AG08395 (cell line): ENCODE data around the gene HEPHL1.

Source experiments
- DNase-seq: peaks from one replicate; pipeline ENCODE4 v3.0.0; 2012; ENCODE audit warnings: mixed read lengths, low spot score

Gene HEPHL1

DNA sequence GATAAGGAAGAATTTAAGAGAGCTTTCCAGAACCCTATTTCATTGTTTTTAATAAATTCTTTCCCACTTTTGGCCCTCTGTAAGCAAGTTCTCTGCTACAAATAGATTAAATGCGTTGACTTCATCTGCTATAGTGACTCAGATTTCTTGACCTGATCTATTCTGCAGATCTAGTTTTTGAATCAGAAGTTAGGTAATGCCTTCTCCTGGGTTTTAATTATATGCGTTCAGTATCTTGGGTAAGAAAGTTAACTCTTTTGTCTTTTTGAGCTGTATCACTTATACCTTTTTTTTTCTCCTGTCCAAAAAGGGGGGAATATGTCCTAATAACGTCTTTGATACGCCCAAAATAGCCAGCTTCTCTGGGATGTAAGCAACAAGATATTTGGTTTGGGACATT lies 2.4 kb upstream of the HEPHL1 start:
- DNase-seq, result no peak

- no peak for DNase-seq
Observed at GRCh38 chr11:94023856-94024255, 2.7 kb downstream of the HEPHL1 start.

- no peak for DNase-seq
Observed at GRCh38 chr11:94024547-94024946, 3.4 kb downstream of the HEPHL1 start.

DNA sequence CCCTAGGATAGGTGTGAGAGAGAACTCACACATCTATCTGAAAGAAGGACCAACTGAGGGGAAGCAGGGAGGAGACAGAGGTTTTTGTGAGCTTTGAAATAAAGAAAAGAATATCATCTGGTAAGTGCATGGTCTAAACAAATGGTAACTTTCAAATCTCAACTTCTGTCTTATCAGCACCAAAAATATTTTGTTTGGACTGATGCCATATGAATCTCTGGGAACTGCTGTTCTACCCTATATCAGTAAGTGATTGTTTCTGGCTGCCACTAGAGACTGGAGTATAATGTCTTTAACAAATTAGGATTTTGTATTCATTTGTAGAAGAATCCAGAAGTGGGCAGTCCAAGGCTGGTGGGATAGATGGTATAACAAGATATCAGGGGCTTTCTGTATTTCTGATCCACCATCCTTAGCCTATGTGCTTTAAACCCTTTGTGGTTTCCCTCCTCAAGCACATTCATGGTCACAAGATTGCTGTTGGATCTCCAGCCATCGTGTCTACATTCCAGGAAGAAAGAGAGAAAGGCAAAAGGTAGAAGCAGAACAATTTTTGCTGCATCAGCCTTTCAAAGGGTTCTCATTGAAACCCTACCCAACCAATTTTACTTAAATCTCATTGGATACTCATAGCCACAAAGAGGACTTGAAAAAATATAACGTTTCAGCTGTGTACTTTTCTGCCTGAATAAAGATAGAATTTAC lies 4.7 kb downstream of the HEPHL1 start:
- no peak for DNase-seq

- DNase-seq, result no peak
Observed at GRCh38 chr11:94027210-94027609, 6.1 kb downstream of the HEPHL1 start.

- DNase-seq, result peak; percentile 22
Observed at GRCh38 chr11:94028436-94028835, 7.3 kb downstream of the HEPHL1 start.

GRCh38 chr11:94030059-94030458 lies 8.9 kb downstream of the HEPHL1 start:
- no peak for DNase-seq

- DNase-seq, result no peak
Observed at GRCh38 chr11:94031625-94032024, 10.5 kb downstream of the HEPHL1 start.

DNA sequence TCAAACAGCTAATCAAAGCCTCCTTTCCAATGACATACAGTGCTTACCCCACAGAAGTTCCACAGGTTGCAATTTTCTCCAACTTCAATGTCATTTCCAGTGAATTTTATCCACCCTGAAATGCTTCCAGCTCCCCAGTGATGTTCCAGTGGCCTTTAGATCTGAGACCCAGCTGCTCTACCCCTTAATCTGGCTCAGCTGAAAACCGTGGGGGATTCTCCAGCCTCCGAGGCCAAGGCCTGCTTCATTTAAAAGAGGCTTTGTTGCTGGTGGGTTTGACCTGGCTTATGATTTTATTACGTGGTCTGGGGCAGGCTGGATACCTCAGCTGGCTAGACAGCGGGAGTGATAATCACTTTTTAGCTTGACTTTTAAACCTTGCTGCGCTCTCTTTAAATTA lies 10.9 kb downstream of the HEPHL1 start:
- DNase-seq, result no peak

DNA sequence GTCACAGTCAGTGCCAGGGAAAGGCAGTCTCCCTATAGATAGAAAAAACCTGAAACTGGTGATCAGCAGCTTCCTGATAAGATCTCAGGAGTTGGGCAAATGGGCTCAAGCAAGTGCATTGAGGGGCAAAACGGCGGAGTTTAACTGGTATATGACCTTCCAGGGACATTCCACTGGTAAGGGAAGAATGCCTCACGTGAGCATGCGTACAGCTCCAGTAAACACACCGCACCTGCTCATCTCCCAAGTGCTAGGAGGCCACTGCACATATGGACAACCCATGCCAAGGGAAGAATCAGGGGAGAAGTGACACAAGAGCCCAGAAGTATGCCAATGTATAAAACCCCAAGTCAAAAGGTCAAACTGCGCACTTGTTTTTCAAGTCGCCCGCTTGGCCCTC lies 11.6 kb downstream of the HEPHL1 start:
- DNase-seq, result no peak

- no peak for DNase-seq
Observed at GRCh38 chr11:94034207-94034606, 13.1 kb downstream of the HEPHL1 start.

GRCh38 chr11:94036096-94036495 lies 14.9 kb downstream of the HEPHL1 start:
- DNase-seq, result no peak

- DNase-seq, result no peak
Observed at GRCh38 chr11:94043241-94043640, 22.1 kb downstream of the HEPHL1 start.

DNA sequence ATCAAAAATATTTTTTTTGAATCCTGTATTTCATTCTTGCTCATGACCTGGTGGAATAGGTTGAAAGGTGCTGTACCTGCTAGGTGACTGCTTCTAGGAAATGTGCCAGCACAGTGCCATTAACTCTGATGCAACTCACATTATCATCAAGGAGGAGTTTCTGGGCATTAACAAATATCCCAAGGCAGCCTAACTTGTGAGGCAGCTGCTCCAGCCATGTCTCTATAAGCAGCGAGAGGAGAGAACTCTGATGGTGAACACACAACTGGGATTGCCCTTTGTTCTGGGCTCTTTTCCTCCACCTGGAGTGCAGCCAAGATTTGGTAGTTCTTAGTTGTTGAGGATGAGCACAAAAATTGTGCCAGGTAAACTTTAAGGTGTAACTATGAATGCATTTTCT lies 25.6 kb downstream of the HEPHL1 start:
- no peak for DNase-seq

DNA sequence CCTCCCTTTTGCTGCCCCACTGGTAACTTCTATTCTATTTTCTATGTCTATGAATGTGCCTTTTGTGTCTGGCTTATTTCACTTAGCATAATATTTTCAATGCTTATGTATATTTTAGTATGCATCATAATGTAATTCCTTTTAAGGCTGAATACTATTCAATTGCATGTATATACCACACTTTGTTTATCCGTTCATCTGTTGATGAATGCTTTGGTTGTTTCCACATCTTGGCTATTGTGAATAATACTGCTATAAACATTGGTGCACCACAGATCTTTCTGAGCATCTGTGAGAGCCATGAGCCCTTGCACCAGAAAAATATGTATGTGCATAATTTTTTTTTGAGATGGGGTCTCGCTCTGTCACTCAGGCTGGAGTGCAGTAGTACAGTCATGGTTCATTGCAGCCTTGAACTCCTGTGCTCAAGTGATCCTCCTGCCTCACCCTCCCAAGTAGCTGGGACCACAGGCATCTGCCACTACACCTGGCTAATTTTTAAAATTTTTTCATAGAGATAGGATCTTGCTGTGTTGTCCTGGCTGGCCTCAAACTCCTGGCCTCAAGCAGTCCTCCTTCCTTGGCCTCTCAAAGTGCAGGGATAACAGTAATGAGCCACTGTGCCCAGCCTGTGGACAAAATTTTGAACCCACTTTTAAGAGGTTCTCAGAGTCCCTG lies 27.0 kb downstream of the HEPHL1 start:
- no peak for DNase-seq

DNA sequence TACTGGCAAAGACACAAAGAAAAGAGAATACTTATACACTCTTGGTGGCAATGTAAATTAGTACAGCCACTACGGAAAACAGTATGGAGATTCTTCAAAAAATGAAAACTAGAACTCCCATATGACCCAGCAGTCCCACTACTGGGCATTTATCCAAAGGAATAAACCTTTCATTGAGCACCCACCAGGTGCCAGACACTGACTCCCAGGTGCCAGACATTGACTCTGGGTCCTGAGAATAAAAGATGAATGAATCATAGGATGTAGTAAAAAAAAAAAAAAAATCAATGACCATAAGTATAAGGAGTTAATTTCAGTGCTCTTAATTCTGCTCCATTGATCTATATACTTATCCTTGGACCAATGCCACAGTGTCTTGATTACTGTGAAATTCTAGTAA lies 28.2 kb downstream of the HEPHL1 start:
- DNase-seq, result no peak

DNA sequence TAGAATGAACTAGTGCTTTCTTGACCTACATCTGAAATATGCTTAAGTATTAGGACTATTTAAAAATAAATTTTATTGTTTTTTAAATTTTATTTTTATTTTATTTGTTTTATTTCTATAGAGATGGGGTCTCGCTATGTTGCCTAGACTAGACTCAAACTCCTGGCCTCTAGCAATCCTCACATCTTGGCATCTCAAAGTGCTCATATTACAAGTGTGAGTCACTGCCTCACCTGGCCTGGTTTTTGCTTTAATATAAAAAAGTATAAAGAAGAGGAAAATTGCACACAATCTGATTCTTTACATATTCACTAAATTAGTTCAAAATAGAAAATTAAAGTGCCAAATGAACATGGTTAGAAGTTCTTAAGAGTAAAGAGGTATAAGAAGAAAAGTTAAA lies 37.5 kb downstream of the HEPHL1 start:
- DNase-seq, result no peak

DNA sequence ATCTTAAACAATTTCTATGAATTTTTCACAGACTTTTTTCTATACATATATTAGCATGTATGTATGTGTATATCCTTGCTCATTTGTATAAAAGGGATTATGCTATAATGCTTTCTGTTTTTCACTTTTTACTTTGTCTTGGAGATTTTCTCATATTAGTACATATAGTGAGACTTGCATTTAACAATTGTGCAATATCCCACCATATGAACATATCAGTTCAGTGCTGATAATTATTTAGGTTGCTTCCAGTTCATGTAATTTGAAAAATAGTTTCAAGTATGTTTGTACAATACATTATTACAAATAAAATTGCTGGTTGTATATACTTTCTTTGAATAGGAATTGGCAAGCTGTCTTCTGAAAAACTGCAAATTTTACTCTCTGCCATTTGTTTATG lies 37.9 kb downstream of the HEPHL1 start:
- DNase-seq, result no peak

DNA sequence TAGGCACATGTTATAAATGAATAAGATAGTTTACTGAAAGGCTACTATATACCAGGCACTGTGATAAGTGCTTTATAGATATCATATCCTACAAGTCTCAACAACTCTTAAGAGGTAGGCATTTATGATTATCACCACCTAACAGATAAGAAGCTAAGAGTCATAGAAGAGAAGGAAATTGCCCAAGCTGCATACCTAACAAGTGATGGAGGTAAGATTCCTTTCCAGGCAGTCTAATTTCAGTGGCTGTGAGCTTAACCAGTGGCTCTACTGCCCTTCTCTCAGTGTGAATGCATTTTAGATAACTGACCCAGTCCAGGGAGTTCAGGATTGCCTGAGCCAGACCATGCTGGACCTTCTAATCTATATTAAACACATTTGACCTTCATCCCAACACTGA lies 39.2 kb downstream of the HEPHL1 start:
- no peak for DNase-seq

DNA sequence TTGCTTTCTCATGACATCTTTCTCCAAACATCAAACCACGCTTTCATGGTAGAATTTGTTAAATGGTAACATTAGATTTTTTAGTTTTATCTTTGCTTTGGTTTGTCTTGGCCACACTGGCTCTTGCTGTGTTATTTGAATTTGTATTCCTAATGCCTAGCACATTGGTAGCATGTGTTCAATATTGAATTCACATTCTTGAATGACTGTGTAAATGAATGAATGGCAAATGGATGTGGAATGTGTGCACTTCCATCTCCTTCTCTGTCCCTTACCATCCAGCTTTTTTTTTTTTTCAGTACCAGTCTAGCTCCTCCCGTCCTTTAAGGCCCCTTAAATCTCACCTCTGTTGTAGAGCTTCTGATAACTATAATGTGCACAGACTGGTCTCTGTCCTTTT lies 41.2 kb downstream of the HEPHL1 start:
- no peak for DNase-seq

DNA sequence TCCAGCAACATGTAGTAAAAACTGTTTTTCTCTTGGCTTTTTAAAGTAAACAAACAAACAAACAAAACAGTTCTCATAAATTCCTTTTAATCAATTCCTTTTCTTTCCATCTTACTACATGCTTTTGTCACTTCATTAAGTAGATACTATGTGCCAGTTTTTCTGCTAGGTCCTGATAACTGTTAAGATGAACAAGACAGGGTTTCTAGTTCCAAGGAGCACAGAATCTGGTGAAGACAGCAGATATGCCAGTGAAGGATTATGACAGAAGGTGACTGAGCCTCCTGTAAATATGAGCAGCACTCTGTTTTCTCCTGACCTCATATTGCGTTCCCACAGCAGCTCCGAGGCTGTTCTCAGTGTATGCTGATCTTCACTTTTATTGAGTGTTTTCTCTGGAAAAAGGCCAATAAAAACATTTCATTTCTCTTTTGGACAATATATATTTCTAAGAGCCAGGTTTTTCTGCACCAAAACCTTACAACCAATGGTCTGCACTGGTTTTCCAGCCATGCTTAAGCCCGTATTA lies 45.8 kb downstream of the HEPHL1 start:
- DNase-seq, result no peak

DNA sequence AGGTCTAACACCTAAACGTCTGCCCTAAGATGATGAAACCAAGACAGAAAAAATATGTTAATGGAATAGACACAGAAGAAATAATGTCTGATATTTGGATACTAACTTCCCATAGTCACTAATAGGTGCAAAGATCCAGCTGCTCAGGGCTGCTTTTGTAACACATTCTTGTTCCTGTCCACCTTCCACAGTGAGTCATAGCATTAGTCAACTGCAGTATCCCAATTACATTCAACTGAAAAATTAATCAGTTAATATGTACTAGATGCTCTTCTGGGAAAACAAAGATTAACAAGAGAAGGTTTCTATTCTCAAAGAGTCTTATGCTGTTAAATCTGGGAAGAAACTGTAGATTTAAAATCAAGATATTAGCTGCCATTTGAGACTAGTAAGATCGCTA lies 47.6 kb downstream of the HEPHL1 start:
- DNase-seq, result no peak

DNA sequence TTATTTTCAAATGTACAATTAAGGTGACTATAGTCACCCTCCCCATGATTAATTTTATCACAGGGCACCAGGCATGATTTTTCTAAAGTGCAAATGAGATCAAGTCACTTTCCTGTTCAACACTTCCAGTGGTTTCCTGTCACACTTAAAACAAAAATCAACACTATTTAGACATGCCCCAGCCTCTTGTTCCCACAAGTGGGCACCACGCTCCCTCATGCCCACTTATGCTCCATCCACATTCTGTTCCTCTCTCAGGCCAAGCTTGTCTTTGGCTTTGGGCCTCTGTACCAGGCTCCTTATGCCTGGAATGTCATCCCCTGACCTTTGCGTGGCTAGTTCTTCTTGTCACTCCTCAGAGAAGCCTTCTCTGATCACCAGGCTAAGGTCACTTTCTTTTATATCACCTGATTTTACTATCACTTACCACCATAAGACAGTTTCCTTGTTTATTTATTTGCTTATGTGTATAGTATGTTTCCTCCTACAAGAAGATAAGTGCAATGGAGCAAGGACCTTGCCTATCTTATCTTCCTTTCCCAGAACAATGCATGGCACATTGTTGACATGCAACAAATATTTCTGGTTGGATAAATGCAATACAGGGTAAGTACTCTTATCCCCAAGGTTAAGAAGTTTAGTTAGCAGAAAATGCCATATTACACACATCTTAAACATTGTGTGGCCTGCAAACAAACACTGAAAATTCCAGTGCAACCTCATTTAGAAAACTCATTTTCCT lies 56.6 kb downstream of the HEPHL1 start:
- no peak for DNase-seq
